Astrocyte of the hippocampus (primary cell): ENCODE data around the gene STK39.
"Not testable (repeated sequence)": the region's sequence is repeated elsewhere in the genome, so short reads cannot be mapped to it uniquely, and the experiment has no call there.

Source experiments
- DNase-seq: peaks from one replicate; pipeline ENCODE4 v3.0.0; 2011; ENCODE audit warnings: low read depth, low spot score

The STK39 gene

DNA sequence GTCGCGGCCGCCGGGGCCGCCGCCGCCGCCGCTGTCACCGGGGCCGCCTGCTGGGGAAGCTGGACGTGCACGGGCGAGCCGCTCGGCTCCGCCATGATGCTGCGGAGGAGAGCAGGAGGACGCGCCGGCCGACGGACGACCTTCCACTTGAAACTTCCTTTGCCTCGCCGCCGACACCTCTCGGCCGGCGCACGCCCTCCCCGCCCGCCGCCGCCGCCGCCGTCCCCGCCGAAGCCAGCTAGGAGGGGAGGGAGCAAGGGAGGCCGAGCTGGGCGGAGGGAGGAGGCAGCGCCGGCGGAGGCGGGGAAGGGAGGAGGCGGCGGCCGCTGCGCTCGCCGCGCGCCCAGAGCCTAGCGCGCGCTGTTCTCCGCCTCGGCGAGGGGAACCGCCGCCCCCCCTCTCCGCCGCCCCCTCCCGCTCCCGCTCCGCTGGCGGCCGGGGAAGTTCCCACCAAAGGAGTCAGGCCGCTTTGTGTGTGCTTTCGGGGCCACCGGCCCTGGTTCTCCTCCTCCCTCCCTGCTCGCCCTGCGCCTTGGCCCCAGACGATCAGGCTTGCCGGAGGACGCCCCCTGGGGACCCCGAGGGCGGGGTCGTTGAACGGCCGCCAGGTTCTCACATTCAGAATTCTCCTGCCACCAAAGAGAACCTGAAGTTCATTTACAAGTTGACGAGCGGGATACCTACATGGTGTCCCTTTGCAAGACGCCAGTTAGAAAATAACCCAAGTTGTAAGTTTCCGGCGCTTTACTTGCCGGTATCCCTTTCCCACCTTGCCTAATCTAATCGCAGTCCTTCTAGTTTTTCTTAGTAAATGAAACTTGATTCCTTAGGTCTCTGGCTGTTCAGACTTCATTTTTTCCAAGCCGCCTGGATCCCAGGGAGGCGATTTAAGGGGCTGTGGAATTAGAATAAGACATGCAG, at the start of gene STK39:
TSS of gene STK39 (minus strand) at position 255 of the 921 bp plus-strand sequence. CDS start at position 95, 160 bp downstream.
- DNase-seq, result peak; percentile 94

- DNase-seq, result no peak
These were observed 47.7 kb upstream of the STK39 start for GRCh38 chr2:168295051-168295450.

DNA sequence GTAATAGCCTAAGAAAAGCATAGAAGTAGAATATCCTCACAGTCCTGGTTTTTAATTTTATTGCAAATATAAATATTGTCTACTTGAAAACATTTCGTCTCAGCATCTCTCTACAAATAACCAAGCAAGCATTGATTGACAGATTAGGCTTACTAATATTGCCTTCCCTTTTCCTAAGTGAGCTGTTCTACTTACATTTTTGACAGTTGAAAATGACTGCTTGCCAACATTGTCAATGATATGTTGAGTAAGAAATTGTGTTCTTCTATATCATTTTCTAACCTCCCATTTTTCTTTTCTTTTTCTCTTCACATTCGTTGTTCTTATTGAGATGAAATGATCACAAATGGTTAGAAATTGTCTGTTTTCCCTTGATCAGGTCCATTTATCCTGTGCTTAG, 47.0 kb upstream of the STK39 start:
- DNase-seq, result no peak

- no peak for DNase-seq
These were observed 46.4 kb upstream of the STK39 start for GRCh38 chr2:168293766-168294165.

DNA sequence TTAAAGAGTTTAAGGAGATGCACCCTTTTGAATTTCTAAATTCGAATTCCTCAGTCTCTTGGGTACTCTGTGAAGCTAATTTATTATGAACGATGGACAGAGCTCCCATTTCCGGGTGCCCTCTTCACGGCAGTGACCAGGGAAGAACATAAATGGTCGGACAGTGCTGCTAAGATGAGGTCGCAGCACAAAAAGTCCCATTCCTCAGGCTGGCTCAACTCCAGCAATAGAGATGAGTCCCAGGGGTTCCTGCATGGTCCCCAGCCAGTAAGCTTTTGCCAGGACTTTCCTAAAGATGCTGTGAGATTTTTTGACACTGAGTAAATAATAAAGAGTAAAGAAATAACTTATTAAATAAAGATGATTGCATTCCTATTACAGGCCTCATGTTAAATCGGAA, 43.0 kb upstream of the STK39 start:
- no peak for DNase-seq

GRCh38 chr2:168289880-168290279, 42.5 kb upstream of the STK39 start:
- no peak for DNase-seq

DNA sequence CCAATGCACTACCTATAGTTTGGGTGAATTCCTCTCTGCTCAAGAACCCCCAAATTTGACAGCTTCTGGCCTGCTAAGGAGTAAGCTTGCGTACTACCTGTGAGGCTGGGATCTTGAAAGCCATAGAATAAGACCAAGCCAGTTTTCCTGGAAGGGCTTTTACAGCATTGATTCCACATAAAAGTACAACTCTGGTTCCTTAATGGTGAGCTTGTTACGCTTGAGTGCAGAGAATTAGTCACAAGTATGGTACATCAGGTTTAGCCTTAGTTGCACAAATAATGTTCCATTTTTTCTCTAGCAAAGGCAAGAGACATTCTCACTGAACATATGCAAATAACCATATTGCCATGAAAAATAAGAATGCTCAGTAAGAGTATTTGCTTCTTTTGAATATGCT, 39.1 kb upstream of the STK39 start:
- no peak for DNase-seq

GRCh38 chr2:168278424-168278888, 31.1 kb upstream of the STK39 start:
- peak; percentile 85 for DNase-seq

DNA sequence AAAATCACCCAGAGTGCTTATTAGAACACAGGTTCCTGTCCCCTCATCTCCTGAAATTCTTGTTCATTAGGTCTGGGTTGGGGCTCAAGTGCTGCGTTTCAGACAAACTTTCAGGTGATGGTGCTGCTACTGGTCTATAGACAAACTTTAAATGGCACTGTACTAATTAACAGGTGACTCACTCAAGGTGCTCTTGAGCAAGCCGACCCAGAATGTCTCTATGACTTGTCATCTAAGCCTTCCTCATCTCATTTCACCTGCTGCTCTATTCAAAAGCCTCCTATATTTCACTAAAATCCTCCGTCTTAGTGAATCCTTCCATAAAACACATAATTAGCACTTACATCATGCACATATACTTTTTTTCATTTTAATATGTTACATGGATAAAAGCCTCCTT, 29.9 kb upstream of the STK39 start:
- no peak for DNase-seq

DNA sequence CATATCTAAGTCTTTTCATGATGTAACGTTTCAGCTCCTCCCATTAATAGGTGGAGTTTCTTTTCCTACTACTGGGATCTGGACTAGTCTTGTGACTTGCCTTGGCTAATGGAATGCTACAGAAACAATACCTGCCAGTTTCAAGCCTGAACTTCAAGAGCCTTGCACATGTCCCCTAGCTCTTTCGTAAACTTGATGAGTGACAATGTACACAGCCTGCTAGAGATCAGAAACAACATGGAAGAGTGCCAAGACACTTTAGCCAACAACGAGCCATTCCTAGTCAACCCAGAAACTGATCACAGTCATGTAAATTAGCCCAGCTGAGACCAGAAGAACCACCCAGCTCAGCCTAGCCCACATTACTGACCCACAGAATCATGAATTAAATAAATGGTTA, 24.8 kb upstream of the STK39 start:
- no peak for DNase-seq

DNA sequence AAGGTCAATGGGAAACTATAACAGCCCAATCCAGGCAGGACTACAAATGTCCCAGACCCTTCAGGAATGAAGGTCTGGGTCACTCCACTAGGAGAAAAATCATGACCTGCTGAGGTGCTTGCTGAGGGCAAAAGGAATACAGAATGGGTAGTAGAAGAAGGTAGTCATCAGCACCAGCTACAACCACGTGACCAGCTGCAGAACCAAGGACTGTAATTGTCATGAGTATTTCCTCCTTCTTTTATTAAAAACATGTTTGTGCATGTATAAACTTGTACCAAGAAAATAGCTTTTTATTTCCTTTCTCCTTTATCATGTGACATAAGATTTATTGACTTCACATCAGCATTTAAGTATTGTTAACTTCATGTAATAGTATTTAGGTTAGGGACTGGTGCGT, 15.5 kb upstream of the STK39 start:
- not testable (repeated sequence) for DNase-seq

DNA sequence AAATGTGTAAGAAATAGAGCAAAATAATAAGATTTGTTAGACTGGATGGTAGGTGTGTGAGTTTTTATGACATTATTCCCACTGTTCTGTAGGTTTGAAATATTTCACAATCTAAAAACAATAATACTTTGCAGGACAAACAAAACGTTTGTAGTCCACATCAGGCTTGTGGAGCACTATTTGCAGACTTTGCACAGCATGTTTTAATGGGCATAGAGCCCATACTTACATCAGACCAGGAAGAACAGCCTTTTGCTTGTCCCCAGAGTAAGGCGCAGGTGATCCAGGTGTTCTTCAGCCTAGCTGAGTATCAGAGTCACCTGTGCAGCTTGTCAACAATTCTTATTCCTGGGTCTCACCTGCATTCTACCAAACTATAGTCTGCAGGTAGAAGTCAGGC, 9.1 kb upstream of the STK39 start:
- DNase-seq, result no peak

DNA sequence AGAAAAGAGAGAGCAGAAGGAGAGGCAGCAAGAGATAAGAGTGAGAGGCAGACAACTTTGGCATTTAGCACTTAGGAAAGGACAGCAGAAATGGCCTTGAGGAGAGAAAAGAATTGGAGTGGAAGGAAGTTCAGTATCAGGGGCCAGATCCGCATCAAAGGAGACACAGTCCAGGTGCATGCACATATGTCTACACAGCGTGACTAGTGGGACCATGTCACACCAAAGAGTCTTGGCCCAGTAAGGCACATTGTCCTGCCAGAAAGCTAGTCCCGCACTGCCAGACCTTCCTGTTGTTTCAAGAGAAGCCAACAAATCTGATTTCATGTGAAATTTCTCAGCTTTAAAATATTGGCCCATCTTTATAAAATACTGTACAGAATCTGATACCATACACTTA, 8.5 kb upstream of the STK39 start:
- DNase-seq, result no peak

- DNase-seq, result peak; percentile 37
These were observed 7.7 kb upstream of the STK39 start for GRCh38 chr2:168255103-168255502.

DNA sequence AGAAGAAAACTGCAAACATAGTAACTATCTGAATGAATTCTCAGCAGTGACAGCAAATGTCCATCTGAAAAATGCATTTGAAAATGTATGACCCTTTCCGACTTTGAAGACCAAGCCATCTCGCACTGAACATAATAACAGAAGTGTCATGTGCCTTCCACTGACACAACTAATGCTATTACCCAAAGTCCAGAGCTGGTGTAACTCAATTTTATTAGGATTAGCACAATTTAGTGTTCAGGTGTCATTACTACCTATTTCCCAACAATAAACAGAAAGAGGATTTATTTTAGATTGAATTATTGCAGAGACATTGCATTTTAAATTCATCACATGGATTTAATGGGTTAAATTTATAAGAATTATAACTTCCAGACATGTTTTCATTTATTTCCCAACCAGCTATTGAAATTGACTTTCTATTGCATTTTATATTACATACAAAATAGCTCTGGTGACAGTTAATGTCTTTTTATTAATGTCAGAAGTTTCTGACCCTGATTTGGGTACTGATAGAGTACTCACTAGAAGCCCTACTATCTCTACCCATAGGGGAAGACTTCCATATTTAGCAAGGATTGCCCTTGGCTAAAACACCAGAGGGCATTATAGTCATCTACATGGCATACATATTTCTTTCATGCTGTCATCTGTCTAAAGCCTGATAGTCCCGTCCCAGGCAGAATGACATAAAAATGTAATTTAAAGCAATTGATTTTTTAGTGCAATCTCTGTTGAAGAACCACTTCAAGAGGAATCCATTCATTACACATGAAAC, 7.0 kb upstream of the STK39 start:
- DNase-seq, result peak; percentile 26

- DNase-seq, result no peak
These were observed 6.0 kb upstream of the STK39 start for GRCh38 chr2:168253379-168253778.

- no peak for DNase-seq
These were observed 5.6 kb upstream of the STK39 start for GRCh38 chr2:168252976-168253375.

DNA sequence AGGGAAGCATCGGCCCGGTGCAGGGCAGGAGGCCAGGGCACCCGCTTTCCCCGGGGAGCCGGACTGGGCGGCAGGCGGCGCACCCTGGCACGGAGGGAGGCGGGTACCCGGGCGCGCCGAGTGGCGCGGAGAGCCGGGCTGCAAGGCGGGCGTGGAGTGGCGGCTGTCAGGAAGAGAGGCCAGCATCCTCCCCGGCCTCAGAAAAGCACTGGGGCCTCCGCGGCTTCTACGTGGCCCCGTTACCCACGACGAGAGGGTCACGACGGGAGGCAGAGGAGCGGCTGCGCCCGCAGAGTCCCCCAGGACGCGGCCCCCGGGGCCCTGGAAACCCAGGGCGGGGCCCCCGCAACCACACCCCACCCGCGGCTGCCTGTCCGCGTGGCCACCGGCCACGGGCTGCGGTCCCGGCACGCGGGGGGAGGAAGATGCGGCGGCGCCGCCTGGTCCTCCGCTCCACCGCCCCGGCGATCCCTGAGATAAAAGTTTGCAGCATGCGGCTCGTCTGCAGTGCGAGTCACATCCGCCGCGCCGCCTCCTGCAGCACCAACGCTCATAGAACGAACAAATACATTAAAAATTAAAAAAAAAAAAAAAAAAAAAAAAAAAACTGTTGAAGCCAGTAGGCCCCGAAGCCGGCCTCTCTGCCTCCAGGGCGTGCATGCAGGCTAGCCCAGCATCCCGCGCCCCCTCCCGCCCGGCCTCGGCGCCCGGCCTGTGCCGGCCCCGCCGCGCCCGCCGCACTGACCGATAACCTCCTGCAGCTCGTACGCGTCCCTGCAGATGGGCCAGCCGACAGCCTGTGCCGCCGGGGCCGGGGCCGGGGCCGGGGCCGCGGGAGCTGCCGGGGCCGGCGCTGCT, 683 bp downstream of the STK39 start:
- peak; percentile 81 for DNase-seq

DNA sequence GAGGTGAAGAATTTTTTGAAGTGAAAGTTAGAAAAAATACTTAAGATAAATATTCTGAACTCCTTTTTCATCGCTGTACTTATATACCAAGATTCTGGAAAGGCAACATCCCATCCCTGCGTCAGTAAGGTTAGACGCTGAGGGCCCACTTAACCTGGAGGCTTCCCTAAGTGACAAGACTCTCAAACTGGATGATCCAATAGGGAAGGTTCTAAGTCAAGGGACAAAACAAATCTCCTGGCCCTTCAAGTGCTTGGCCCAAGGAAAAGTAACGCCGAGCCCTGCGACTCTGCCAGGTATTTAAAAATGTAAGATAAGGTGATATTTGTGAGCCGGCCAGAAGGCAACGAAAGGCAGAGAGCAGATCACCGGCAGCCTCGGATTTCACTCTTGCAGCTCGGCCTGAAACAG, 1.3 kb downstream of the STK39 start:
- no peak for DNase-seq

DNA sequence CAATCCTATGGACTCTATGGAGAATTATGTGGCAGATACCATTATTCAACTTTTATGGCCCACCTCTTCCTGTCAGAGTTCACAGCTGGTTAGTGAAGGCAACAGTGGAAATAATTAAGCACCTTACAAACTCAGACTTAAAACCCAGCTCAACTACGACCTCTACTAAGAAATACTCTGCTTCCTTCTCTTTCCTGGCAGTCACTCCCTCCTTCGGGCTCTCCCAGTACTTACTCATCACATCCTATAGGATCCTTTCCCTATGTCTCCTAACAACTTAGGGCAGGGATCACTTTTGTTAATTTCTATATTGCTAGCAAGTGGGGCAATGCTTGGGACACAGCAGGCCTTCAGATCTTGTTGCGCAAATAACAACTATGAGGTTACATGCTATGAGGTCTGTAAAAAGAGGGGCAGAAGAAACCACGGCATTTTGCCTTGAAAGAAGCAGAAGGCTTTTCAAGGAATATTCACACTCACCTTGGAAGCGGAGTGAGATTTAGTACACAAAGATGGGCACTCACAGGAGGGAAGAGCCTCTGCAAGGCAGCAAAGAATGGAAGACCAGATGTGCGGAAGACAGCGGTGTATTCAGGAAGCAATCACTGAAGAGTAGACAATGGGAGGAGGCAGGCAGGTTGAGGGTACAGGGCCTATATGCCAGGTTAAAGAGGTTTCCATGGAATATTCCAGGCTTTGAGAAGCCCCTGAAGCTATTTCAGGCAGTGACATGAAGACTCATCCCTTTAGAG, 2.1 kb downstream of the STK39 start:
- DNase-seq, result no peak

GRCh38 chr2:168244318-168244717, 3.1 kb downstream of the STK39 start:
- peak; percentile 14 for DNase-seq
